HG02884 (cell line): ENCODE results near the gene RC3H1.
"Not testable (repeated sequence)": the region's sequence is repeated elsewhere in the genome, so short reads cannot be mapped to it uniquely, and the experiment has no call there.

ENCODE experiments used
- ATAC-seq: cut with Tn5 transposase; IDR thresholded peaks from one replicate; pipeline ENCODE4 v1.9.1; 2021; ENCODE audit warnings: mild to moderate bottlenecking, moderate library complexity; ENCODE audit not compliant: unreplicated experiment

Gene RC3H1

DNA sequence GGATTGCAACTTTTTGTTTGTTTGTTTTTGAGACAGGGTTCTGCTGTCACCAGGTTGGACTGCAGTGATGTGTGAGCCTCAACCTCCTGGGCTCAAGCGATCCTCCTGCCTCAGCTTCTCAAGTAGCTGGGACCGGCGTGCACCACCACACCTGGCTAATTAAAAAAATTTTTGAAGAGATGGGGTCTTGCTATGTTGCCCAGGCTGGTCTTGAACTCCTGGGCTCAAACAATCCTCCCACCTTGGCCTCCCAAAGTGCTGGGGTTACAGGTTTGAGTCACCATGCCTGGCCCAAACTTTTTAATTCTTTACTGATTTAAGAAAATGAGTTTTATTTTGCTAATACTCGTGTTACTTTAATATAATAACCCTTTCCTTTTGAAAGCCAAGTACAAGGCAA is 73.6 kb downstream of the RC3H1 start:
- no peak for ATAC-seq

DNA sequence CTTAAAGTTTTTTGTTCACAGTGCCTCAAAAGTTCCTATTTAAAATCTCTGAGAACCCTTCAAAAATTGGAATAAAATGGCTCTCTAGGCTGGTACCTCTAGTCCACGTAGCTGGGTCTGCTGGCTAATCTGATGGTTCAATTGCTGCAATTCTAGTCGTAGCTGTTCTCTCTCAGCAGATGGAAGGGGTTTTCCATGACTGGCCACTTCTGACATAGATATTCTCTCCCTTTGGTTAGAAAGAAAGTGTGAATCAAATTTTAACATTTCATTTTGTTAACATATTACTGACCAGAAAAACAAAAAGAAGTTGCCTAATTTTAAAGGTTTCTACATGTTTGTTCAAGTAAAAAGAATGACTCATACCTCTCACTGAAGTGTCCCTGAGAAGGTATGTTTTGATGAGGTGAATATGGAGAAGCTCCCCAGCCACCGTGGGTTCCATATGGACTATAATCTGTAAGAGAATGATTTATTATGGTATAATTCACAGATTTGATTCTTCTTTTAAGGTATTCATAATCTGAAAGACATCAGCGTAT is 75.7 kb downstream of the RC3H1 start:
- no peak for ATAC-seq

DNA sequence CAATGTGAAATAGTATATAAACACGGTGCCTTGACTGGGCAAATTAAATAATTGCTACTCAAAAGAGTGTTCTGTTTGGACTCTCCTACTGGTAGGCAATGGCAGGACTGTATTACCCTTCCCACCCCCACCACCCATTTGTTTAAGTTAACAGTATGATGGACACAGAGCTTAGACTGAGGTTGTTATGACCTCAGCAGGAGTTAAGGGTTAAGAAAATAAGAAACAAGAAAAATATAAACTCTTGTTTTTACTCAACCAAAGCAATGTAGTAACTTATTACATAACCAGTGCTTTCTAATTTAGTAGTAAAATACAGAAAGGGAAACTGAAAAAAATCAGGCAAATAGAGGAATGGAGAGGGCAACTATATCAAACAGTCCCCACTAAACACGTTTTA is 85.1 kb downstream of the RC3H1 start:
- ATAC-seq = no peak

DNA sequence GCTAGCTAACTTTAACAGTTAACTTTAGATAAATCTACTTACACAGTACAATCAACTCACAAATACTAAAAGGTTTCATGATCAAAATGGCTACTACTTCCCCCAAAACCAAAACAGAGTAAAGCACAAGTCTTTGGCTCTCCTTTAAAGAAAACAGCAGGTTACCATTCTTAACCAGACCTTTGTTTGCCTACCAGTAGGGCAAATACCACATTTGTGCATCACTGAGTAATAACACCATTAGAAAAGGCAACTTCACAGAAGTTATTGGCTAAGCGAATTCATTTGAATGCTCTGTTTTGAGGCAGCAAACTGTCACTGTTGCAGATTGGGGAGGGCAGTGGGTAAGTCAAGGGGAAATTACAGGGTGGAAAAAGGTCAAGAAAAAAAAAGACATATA is 87.7 kb downstream of the RC3H1 start:
- no peak for ATAC-seq

DNA sequence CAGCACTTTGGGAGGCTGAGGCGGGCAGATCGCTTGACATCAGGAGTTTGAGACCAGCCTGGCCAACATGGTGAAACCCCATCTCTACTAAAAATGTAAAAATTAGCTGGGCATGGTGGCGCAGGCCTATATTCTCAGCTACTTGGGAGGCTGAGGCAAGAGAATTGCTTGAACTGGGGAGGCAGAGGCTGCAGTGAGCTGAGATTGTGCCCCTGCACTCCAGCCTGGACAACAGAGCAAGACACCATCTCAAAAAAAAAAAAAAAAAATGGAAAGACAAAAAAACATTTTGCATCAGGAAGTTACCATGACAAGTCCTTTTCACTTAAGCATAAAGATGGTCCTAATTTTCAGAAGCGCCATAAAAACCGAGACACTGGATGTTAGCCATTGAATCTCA is 91.6 kb downstream of the RC3H1 start:
- not testable (repeated sequence) for ATAC-seq

DNA sequence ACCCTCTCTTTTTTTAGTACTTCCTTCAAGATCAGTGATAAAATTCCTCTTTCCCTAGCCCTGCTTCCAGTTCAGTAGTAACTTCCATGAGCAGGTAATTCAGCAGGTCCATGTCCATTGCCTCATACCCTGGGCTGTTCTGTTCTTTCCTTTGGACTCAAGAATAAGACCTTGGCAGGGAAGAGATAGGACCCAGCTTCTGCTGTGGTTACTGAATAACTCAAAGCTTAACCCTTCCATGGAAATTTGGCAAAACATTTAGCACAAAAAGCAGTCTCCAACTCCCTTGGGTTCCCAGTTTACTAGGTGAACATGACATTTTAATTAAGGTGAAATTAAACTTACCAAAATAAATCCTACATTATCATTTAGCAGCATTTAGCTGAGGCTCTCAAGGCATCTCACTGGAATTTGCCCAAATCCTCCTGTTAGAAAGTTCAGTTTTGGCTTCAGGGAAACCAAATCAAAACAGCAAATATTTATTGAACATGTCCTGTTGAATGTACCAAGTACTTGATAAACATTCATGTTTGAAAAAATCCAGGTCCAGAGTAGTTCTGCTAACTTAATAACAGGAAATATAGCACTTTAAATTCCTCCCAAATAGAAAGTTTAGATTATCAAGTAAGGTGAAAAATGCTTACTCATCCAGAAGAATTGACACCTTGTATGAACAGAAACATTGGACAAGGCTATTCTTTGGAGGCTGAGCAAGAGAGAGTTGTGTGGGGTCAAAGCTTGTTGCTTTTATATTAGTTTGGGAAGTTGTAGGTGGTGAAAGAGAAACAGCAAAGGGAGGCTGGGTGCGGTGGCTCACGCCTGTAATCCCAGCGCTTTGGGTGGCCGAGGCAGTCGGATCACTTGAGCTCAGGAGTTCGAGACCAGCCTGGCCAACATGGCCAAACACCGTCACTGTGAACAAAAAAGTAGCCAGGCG is 96.6 kb downstream of the RC3H1 start:
- ATAC-seq = no peak

DNA sequence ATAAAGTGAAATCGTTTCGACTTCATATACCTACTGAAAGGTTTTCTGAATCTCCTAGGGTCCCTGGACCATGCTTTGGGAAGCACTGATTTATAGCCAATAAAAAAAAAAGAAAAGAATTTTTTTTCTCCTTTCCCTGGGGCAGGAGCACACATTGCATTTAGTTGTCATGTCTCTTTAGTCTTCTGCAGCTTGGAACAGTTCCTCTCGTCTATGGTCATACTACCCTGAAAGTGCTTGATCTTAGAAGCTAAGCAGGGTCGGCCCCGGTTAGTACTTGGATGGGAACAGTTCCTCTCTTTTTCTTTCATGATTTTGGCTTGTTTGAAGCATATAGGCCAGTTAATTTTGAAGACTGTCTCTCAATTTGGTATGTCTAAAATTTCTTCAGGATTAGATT is 101.3 kb downstream of the RC3H1 start:
- no peak for ATAC-seq

DNA sequence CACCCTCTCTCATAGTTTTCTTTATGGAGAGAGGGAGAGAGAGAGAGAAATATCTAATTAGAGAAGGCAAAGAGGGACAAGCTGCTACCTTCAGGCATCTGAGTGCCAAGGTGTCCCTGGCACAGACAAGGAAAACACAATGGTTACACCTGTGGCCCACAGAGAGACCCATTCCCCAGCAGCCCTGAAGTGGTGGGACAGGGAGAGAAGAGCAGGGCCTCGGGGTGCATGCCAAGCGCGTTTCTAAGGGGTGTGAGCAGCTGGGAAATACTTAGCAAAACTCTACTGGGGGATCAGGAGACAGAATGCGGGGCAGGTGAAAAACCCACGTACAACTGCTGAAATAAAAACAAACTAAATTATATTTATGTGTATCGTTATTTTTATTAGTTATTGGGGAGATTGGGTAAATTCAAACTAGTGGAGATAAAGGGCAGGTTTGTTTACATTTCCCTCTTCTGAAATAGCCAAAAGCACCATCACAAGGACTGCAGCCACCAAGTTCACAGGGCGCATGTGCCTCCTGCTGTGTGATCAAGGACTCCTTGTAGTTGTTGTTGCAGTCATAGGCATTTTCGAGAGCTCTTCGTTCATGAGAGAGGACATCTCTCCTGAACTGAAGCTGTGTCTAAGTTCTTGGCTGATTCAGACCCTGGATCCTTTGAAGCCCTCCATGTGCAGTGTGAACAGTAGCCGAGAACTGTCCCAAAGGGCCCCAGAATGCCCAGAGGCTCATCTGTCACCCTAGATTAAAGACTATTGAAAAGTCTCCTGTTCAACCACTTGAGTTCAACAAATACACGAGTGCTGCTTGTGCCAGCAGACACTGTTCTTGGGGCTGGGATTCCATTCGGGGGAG is 104.3 kb downstream of the RC3H1 start:
- no peak for ATAC-seq

DNA sequence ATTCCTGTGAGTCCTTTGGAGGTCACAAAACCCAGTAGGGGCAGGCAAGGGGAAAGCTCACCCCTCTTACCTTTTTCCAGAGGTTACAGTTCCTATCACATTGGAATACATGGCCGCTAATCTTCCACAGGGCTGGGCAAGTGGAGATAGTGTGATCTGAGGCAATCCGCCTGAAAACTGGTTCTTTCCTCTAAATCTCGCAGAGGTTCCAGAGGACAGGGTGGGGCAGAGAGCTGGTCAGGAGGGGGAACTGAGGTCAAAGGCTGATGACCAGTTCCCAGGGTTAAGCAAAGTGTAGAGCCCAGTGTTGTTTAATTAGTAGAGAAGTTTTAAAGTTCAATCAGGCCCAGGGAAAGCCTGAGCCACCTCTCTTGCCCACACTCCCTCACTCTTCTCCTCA is 105.0 kb downstream of the RC3H1 start, which contains the start of gene SERPINC1:
TSS of gene SERPINC1 (minus strand) at position 179 of the 400 bp plus-strand sequence. CDS start at position 111, 68 bp downstream.
- ATAC-seq = no peak

DNA sequence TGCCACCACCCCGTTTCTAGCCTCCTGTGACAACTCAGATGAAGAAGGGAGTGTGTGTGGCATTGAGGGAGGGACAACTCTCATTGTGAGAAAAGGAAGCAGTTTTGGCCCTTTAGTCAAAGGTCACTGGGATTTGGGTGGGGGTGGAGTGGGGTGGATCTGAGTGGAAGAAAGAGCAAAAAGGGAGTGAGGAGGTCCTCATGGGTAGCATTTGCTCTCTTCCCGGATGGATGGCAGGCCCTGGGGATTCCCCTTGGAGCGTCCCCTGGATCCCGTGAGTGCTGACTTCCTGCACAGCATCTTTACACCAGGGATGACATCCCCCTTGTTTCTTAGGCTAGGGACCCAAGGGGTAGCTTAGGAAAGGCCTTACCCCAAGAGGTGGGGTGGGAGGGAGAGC is 105.5 kb downstream of the RC3H1 start:
- no peak for ATAC-seq

DNA sequence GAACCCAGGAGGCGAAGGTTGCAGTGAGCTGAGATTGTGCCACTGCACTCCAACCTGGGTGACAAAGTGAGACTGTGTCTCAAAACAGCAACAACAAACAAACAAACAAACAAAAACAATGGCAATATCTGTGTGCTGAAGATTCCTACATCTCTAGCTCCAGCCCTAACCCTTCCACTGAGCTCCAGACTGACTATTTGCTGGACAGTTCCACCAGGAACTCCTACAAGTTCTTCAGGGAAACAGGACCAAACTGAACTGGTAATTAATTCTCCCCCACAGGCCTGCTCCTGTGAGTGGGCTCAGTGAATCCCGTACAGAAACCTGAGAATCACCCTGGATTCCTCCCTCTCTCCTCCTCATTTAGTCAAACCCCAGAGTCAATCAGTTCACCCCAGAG is 106.6 kb downstream of the RC3H1 start:
- no peak for ATAC-seq

DNA sequence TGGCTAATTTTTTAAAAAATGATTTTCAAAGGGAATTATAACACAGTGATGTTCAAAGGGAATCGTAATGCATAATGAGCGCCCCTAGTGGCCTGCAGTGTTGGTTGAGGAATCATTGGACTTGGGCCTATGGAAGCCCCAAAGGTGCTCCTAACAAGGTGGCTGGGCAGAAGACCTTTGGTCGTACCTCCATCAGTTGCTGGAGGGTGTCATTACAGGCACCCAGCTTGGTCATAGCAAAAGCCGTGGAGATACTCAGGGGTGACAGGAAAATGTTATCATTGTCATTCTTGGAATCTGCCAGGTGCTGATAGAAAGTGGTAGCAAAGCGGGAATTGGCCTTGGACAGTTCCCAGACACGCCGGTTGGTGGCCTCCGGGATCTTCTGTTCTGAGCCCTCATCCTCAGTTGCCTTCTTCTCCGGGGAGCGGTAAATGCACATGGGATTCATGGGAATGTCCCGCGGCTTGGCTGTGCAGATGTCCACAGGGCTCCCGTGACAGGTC is 107.7 kb downstream of the RC3H1 start:
- no peak for ATAC-seq

DNA sequence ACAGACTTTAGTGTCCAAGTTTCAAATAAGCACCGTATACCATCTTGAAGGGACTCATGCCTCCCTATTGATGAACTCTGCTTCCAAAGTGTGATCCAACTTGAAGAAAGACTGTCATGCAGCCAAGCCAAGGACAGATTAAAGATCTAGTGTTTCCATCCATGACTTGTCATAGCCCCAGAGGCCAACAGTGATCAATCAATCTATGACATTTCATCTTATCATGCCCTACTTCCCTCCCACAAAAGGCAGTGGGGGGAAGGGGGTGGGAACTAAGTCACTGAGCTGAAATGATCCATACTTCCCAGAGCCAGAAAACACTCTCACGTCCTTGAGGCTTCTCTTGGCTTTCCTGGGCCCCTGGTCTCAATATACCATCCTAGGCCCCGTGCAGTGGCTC is 109.0 kb downstream of the RC3H1 start:
- ATAC-seq = no peak

DNA sequence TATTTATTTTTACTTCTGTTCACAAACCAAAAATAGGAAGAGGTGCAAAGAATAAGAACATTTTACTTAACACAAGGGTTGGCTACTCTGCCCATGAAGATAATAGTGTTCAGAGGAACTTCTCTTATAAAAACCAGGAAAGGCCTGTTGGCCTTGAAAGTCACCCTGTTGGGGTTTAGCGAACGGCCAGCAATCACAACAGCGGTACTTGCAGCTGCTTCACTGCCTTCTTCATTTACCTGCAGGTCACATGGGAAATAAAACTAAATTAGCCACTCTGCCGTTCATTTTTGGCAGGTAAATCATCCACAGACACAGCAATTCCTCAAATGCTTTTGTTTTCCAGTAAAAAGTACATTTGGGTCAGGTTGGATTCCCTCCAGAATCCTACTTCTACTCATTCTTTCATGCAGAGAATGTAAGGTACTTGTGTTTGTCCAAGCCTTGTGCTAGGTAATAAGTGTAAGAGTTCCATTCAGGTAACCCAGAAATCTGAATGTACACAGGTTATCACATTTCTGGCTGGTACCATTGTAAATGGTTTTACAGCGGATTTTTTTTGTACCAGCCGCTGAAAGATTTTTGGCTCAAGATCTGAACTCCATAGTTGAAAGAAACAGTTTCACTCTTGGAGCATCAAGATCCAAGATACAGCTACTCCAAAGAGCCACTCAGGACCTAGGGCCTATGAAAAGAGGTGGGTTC is 118.2 kb downstream of the RC3H1 start:
- no peak for ATAC-seq

DNA sequence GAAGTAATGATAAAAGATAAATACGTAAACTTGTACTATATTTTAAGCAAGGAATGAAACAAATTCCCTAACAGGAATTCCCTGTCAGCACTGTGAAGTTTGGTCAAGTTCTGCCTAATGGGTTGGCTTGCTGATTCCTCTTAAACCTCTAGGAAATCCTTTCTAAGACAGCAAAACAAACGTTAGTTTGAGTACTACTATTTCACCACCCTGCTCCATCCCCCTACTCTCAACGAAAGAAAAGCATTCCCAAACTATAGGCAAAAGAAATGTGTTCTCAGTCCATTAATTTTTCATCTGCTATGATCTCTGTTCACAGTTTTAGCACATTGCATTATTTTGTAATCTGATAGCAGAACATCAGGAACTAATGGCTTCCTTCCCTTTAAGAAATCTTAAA is 121.2 kb downstream of the RC3H1 start:
- ATAC-seq = no peak

DNA sequence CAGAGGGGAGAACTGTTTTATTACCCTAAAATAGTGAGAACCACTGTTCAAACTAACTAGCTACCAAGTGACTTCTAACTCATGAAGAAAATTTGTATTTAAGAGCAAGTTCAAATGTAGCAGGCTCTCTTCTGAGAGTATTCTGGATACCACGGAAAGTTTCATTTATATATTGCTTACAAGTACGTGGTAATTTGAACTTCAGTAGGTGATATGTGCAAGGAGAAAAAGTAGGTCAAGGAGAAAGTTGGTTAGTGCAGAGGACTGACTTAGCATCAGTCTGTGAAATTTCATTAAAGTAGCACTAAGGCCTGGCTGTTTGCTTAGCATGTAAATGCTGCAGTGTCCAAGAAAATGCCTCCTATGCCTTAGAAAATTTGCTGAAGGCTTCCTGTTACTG is 121.7 kb downstream of the RC3H1 start:
- no peak for ATAC-seq

DNA sequence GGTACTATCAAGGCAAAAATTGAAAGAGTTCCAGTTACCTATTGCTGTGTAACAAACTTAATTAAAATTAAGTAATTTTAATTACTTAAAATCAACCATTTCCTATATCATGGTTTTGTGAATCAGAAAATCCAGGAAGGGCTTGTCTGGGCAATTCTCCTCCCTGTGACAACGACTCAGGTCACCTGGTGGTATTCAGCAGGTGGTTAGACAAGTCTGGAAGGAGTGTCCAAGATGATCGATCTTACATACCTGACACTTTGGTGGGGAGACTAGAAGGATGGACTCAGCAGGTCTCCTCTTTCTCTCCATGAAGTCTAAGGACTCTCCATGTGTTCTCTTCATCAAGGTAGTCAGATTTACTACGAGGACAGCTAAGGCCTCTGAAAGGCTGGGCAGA is 128.0 kb downstream of the RC3H1 start:
- ATAC-seq = no peak

DNA sequence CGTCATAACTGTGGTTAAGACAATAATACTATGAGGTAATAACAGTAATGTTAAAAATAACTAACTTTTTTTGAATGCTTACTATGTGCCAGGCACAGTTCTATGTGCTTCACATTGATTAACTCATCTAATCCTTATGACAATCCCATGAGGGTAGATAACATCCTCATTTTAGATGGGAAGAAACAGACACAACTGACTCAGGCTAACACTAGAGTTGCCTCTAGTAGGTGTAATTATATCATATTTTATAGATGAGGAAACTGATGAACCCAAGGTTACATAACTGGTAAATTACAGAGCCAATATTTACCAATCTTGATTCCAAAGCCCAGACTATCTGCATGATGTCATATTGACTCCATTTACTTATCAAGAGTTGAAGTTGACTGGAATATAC is 128.5 kb downstream of the RC3H1 start:
- no peak for ATAC-seq

DNA sequence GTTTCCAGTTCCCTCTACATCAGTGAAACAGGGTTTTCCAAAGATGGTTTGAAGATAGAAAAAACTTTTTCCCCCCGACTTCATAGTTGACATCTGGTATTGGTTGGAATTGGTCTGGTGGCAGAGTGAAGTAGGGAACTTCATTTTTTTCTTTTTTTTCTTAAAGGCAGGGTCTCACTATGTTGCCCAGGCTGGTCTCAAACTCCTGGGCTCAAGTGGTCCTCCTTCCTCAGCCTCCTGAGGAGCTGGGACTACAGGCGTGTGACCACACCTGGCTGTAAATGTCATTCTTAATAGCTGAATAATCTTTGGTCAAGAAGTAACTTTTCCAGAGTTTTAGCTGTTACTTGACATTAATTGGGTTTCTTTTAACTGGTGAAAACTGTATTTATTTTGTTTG is 132.3 kb downstream of the RC3H1 start:
- ATAC-seq = no peak

DNA sequence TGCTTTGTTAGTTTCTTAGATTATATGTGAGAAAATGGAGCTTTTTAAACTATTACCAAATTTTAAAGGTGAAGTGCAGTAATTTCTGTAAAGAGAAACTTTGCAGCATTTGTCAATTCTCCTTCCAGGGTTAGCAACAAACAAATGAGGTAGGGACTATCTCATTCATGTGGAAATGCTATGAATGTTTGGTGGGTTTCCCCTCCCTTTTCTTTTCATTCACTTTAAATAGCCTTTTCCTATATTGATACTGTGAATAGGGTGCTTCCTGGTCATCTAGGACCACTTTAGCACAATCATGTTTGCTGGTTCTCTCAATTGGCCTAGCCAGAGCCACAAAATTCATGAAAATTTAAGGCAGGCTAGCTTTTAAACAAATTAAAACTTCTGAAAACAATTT is 133.4 kb downstream of the RC3H1 start:
- no peak for ATAC-seq

DNA sequence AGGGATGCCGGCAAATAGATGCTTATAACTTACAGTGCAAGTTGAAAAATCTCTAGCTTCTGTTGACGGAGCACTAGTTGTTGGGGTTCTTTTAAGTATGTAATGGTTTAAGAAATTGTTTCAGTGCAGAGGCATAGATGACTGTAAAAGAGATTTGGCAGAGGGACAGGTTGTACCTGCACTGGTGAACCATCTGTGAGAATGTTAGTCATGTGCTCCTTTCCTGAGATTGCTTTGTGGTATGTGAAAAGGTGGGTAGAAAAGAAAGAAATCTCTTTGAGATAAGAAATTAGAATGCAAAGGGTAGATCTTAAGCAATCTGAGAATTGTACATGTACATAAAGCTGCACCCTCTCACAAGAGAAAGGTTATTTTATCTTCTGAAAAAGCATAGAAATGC is 134.5 kb downstream of the RC3H1 start:
- ATAC-seq = no peak
